ENCODE data around the gene BSN.

- TF ChIP-seq POLR2A (IDR thresholded peaks at IDR 0.05) (no peak), CTCF (IDR thresholded peaks at IDR 0.05) (no peak)
These were observed 114.6 kb downstream of the BSN start for GRCh38 chr3:49668861-49669260.
